Endothelial cell of umbilical vein (primary cell): ENCODE measurements around the gene HIC1. TPM values are rescaled to one million over a fixed set of nuclear protein-coding genes. Genes with fewer than 3 reads are reported as not detected.

Experiments
- BruUV-seq: library from RNA; stranded (reverse); fragments of 400-500 nt; replicated peaks from 2 replicates; lab custom pipeline; 2021; lab: Mats Ljungman, UMichigan
- CTCF ChIA-PET: fragments of 300-600, 350-600 bp; sonication (Branson Sonifier 250); formaldehyde crosslinking; loops from one replicate; lab custom pipeline; 2021; ENCODE audit warnings: antibody characterized with exemption, inconsistent platforms; lab: Charles Lee
- POLR2A ChIA-PET: fragments of 300-600, 350-600 bp; sonication (Branson Sonifier 250); formaldehyde crosslinking; loops from one replicate; lab custom pipeline; 2021; ENCODE audit warnings: antibody characterized with exemption, inconsistent platforms; lab: Charles Lee
- DNase-seq: peaks from one replicate; pipeline ENCODE4 v3.0.0-alpha.2; 2011; ENCODE audit warnings: low read depth, low spot score
- FAIRE-seq: peaks from 2 replicates; lab custom pipeline; 2011; peaks lifted over from hg19 to GRCh38; lab: Jason Lieb, UNC
- H2AFZ ChIP-seq: 2 replicates; pipeline ENCODE4 v1.6.0; 2012; ENCODE audit warnings: low read depth, low read length, control low read depth, inconsistent platforms
- H3K27ac ChIP-seq: 2 replicates; pipeline ENCODE4 v1.5.1; 2011; ENCODE audit warnings: low read depth, mild to moderate bottlenecking, control low read depth, low read length, moderate library complexity; ENCODE audit not compliant: insufficient read depth
- H3K27me3 ChIP-seq, 2 experiments: 2 replicates each; pipeline versions ENCODE4 v1.6.0 to v1.6.1; 2011; ENCODE audit warnings: low read length in 2 of 2, mixed read lengths in 1 of 2; ENCODE audit not compliant: control insufficient read depth in 2 of 2, insufficient read depth in 2 of 2
- H3K36me3 ChIP-seq, 2 experiments: 2 replicates in 1 of 2; 3 replicates in 1 of 2; pipeline ENCODE4 v1.5.1; 2011; ENCODE audit warnings: low read length in 2 of 2, mild to moderate bottlenecking in 1 of 2, moderate library complexity in 1 of 2; ENCODE audit not compliant: control insufficient read depth in 2 of 2, insufficient read depth in 2 of 2; ENCODE audit errors: extremely low read depth in 1 of 2
- H3K4me1 ChIP-seq: 3 replicates; pipeline ENCODE4 v1.5.1; 2011; ENCODE audit warnings: mild to moderate bottlenecking, low read length; ENCODE audit not compliant: control insufficient read depth, insufficient read depth; ENCODE audit errors: extremely low read depth
- H3K4me2 ChIP-seq: 2 replicates; pipeline ENCODE4 v1.6.1; 2011; ENCODE audit warnings: low read length, control low read depth, mixed read lengths; ENCODE audit not compliant: insufficient read depth
- H3K4me3 ChIP-seq, 3 experiments: fragments of 200-600 bp in 1 of 3; sonication (generic), shearing (Covaris generic) in 1 of 3; replicated peaks in 1 of 3; 2 replicates each; pipeline ENCODE4 v1.5.1; 2011 to 2016; ENCODE audit warnings: control low read depth in 3 of 3, low read length in 3 of 3, mild to moderate bottlenecking in 2 of 3, inconsistent platforms in 1 of 3, low read depth in 1 of 3, moderate library complexity in 1 of 3; ENCODE audit not compliant: insufficient read depth in 1 of 3
- H3K79me2 ChIP-seq: 2 replicates; pipeline ENCODE4 v1.6.0; 2012; ENCODE audit warnings: low read length, inconsistent platforms; ENCODE audit not compliant: control insufficient read depth, insufficient read depth
- H3K9ac ChIP-seq: replicated peaks from 2 replicates; pipeline ENCODE3; 2011; ENCODE audit warnings: low read length, control low read depth; ENCODE audit not compliant: insufficient read depth; ENCODE audit errors: extremely low read depth
- H3K9me1 ChIP-seq: replicated peaks from 3 replicates; pipeline ENCODE4 v1.6.0; 2011; ENCODE audit warnings: mild to moderate bottlenecking, low read length; ENCODE audit not compliant: control insufficient read depth, insufficient read depth; ENCODE audit errors: extremely low read depth
- H3K9me3 ChIP-seq: replicated peaks from 2 replicates; pipeline ENCODE4 v1.5.1; 2012; ENCODE audit warnings: low read length, inconsistent platforms; ENCODE audit not compliant: control insufficient read depth, insufficient read depth
- H4K20me1 ChIP-seq: replicated peaks from 2 replicates; pipeline ENCODE3; 2011; ENCODE audit warnings: mild to moderate bottlenecking, low read length; ENCODE audit not compliant: control insufficient read depth, insufficient read depth; ENCODE audit errors: extremely low read depth
- FOS ChIP-seq: IDR thresholded peaks from 2 replicates; pipeline ENCODE4 v1.6.1; 2011; ENCODE audit warnings: mild to moderate bottlenecking, low read length, moderate library complexity, borderline replicate concordance; ENCODE audit not compliant: insufficient read depth
- GATA2 ChIP-seq: IDR thresholded peaks from 2 replicates; pipeline ENCODE4 v1.7.0; 2011; ENCODE audit warnings: low read depth, mild to moderate bottlenecking, moderate library complexity, mixed read lengths, low read length; ENCODE audit not compliant: insufficient read length, insufficient read depth
- JUN ChIP-seq: IDR thresholded peaks from 2 replicates; pipeline ENCODE4 v1.6.1; 2011; ENCODE audit warnings: borderline replicate concordance, low read depth; ENCODE audit not compliant: insufficient read length, insufficient read depth
- MYC ChIP-seq: IDR thresholded peaks from one replicate; pipeline ENCODE4 v1.6.1; 2011; ENCODE audit warnings: mild to moderate bottlenecking, low read depth, low read length
- POLR2A ChIP-seq: IDR thresholded peaks from 2 replicates; pipeline ENCODE4 v1.6.1; 2012; ENCODE audit warnings: low read depth, mild to moderate bottlenecking, control low read depth, low read length
- POLR2AphosphoS5 ChIP-seq: IDR thresholded peaks from 2 replicates; pipeline ENCODE4 v1.6.1; 2012; ENCODE audit warnings: low read depth, mild to moderate bottlenecking, control low read depth, low read length, moderate library complexity; ENCODE audit not compliant: insufficient read depth
- dilution Hi-C: fragments of 300-500 bp; cut with MboI; formaldehyde crosslinking; loops from one replicate; pipeline ENCODE4 v1.15.0; 2019; ENCODE audit warnings: low sequenced_read_pairs; ENCODE audit not compliant: extremely low pct_ligation_motif_present
- intact Hi-C: fragments of 100-400 bp; cut with micrococcal nuclease; formaldehyde crosslinking; loops from one replicate; pipeline ENCODE4 v1.10.0; 2022
- polyA plus RNA-seq, 4 experiments: library from polyadenylated mRNA; depleted of rRNA in 3 of 4; stranded (reverse) in 3 of 4; unstranded in 1 of 4; fragments of >200 nt; gene quantifications; 2 replicates each; pipeline versions ENCODE4 v1.2.1 to v1.2.3, GENCODE V29; 2011 to 2012; ENCODE audit warnings: missing spikeins in 1 of 4
- total RNA-seq: library from RNA; stranded (reverse); gene quantifications from 2 replicates; pipeline ENCODE4 v1.2.3, GENCODE V29; 2021

The HIC1 gene
- total and polyA plus RNA-seq, 2 donors (not counting 3 experiments of a cell fraction or from before 2014, with no cell fraction given): 18.2 to 35.5 TPM

DNA sequence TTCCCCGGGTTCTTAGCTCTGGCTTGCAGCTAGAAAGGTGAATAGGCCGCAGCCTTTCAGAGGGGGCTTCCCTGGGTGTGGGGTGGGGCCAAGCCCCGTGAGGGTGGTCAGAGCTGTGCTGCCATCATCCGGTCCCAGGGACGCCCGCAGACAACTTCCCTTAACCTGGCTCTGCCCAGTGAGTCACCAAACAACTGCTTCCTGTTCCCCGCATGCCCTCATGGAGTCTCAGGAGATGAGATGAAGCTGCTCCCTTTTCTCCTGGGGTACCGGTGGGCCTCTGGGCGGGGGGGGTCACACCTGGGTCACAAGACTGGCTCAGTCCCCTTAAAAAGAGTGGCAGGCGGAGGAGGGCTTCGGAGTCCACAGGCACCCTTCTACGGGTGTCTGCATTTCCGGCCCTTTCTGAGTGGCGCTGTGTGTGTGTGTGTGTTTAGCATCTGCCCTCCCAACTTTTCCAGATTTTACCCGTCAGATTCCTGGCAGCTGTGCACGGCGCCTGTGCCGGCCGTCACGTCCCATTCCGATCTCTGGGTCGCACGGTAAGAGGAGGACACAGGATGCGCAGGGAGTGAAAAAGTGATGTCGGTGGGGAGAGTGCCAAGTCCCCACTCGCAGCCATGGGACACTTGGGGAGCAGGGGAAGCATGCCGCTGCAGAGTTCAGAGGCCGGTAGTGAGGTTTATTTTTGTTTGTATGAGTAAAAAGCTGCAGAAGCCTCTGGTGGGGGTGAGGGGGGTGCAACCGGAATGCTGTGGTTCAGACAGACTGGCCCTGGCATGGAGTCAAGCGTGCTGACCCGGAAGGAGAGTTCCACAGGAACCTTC lies 16.8 kb downstream of the HIC1 start:
- TF ChIP-seq POLR2AphosphoS5 (peak; percentile 79), FOS (peak; percentile 50), GATA2 (no peak), JUN (peak; percentile 62)
- peak overlapping the region; percentile 66 for H3K9ac ChIP-seq
- peak overlapping the region; percentile 93 for H3K27ac ChIP-seq
- H4K20me1 ChIP-seq: no peaks in the 10 kb centered on the region
- H3K9me3 ChIP-seq: no peaks in the 10 kb centered on the region
- CTCF ChIA-PET: interaction anchor here (0.8 to 3.2 kb wide), 10 partner anchors 11 to 211 kb away, joined by 3 to 30 read pairs (median 7); partner anchors contain the start of gene HIC1
- intact Hi-C loops: loop anchor here (1.0 kb wide), 1 partner anchor 14 kb away; no protein-coding TSS in a partner anchor
- H3K9me1 ChIP-seq: no peaks in the 10 kb centered on the region
- peaks cover 58% of the 10 kb centered on the region for H3K4me1 ChIP-seq
- dilution Hi-C loops: no loop called here
- H3K4me2 ChIP-seq: peak overlapping the region; percentile 5
- DNase-seq (peak; percentile 73), FAIRE-seq (no peak)
- no peak overlapping the region for H2AFZ ChIP-seq
- H3K36me3 ChIP-seq: peaks cover 0 to 3% of the 10 kb centered on the region in 2 experiments
- no peaks in the 10 kb centered on the region for H3K27me3 ChIP-seq
- POLR2A ChIA-PET: no interaction called here
- BruUV-seq: no TSS peak
- H3K79me2 ChIP-seq: peaks cover 3% of the 10 kb centered on the region
- no peak overlapping the region for H3K4me3 ChIP-seq

DNA sequence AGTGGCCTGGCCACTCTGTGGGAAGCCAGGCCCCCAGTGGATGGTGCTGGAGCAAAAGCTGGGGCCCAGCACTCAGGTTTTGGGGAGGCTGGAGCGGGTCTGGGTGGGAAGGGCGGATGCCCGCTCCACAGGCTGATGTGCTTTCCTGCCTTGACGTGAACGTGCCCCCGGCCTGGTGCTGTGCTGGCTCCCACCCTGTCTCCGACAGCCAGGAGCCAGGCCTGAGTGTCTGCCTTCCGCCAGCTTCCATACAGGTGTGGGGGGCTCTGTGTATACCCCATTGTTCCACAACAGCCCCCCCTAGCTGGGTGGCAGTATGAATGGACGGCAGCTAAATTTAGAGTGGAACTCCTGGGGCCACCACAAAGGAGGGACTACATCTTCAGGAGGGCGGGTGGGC lies 20.0 kb downstream of the HIC1 start:
- Histone ChIP-seq H3K9ac (no peak overlapping the region), H3K27ac (no peak overlapping the region), H3K27me3 (no peaks in the 10 kb centered on the region), H3K4me1 (peaks cover 32% of the 10 kb centered on the region), H3K36me3 (peaks cover 0 to 7% of the 10 kb centered on the region in 2 experiments), H3K4me2 (no peak overlapping the region), H3K9me3 (no peaks in the 10 kb centered on the region), H3K79me2 (no peaks in the 10 kb centered on the region), H4K20me1 (no peaks in the 10 kb centered on the region), H3K4me3 (no peak overlapping the region), H3K9me1 (no peaks in the 10 kb centered on the region), H2AFZ (no peak overlapping the region)
- TF ChIP-seq POLR2A: no peak
- no peak for TF ChIP-seq MYC
- FAIRE-seq (no peak), DNase-seq (no peak)
- BruUV-seq: no TSS peak
- ChIA-PET POLR2A (no interaction called here), CTCF (interaction anchor here (1.9 to 2.3 kb wide), 3 partner anchors 11 to 170 kb away, joined by 4 to 10 read pairs (median 7); no protein-coding TSS in a partner anchor)
- intact Hi-C loops (no loop called here), dilution Hi-C loops (no loop called here)
